ENCODE data around the gene FAM181B. TPM values are rescaled to one million over a fixed set of nuclear protein-coding genes. Genes with fewer than 3 reads are reported as not detected.

FAM181B gene
- total RNA-seq, 4 donors from 2014 or later: 0.15 to 0.59 (median 0.24) TPM

DNA sequence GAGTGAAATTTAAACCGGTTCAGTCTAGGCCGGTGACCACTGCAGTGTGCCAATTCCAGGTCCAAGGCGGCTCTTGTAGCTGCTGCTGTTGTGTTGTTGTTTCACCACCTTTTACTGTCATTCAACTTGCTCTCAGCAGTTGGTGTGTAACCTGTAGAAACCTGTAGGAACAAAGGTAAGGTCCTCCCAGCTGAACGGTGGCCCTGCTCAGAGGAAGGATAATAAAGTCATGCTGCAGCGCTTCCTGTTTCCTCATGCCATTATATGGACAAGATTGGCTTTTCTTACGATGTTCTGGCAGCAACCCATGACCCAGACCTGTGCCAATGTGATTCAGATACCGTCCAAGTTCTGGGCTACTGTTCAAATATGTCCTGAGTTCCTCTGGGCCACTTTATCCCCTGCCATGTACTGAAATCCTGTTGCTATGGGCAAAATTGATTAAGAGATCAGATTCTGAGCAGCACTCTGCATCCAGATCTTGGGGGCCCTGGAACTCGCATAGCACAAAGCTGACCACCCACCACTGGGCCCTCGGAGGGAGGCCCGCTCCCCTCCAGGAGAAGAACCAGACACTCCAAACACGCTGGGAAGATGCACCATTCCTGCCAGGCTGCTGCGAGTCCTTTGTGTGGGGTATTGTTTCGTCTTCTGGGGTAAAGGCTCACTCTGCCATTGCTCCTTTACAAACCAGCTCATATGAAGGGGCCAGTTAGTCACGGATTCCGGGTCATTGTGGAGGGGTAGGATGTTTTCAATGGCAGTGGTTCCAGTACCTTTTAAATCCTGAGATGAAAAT lies 13.2 kb downstream of the FAM181B start:
- TF ChIP-seq, protein P1, sequence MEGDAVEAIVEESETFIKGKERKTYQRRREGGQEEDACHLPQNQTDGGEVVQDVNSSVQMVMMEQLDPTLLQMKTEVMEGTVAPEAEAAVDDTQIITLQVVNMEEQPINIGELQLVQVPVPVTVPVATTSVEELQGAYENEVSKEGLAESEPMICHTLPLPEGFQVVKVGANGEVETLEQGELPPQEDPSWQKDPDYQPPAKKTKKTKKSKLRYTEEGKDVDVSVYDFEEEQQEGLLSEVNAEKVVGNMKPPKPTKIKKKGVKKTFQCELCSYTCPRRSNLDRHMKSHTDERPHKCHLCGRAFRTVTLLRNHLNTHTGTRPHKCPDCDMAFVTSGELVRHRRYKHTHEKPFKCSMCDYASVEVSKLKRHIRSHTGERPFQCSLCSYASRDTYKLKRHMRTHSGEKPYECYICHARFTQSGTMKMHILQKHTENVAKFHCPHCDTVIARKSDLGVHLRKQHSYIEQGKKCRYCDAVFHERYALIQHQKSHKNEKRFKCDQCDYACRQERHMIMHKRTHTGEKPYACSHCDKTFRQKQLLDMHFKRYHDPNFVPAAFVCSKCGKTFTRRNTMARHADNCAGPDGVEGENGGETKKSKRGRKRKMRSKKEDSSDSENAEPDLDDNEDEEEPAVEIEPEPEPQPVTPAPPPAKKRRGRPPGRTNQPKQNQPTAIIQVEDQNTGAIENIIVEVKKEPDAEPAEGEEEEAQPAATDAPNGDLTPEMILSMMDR (IDR thresholded peaks at IDR 0.05): no peak
- TF ChIP-seq POLR2A (IDR thresholded peaks at IDR 0.05): no peak
- no peak for DNase-seq (ENCODE audit: low spot score in 2 of 2)
- intact Hi-C loops (cut with DNase I; ENCODE audit: low total_unique reads): no loop called here

DNA sequence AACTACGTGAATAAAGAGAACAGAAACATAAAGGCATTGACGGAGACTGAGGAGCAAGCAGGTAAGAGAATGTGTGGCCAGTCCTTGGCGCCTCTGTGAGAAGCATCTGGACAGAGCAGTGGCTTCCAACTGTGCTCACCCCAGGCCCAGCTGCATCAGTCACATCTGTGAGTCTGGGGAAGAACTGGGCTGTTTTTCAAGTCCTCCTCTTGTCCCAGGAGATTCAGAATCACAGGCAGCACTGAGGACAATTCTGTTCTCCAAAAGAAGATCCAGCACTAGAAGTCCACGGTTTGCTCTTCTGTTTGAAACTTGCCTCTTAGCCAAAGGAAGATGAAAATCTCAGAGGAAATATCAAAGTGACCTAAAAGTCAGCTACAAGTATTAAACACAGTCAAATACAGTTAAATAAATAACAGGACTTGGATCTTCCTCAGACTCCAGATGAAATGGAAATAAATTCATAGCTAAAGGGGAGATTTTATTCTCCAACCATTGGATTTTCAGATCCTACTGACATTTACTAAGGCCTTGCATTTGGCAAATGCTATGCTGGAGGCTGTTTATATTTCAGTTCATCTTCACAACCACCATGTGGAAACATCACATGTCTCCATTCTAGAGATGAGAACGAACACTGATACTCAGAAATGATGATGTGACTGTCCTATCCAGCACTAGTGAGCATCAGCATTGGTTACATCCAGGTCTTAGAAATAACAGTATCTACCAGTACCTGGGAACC lies 14.1 kb downstream of the FAM181B start:
- intact Hi-C loops (cut with DNase I; ENCODE audit: low total_unique reads): loop anchor here (10.0 kb wide), 1 partner anchor 1105 kb away; no protein-coding TSS in a partner anchor
- no peak for DNase-seq (ENCODE audit: low spot score in 2 of 2)
- WGBS, 2 donors: 69 to 71% methylated on average over 5 of the region's 5 CpGs
- no peak overlapping the region for H3K4me3 ChIP-seq (ENCODE audit: low read depth, poor library complexity, severe bottlenecking)
- TF ChIP-seq POLR2A (IDR thresholded peaks at IDR 0.05): no peak
- TF ChIP-seq, protein P1 (IDR thresholded peaks at IDR 0.05): no peak

More for the DNA sequence above, 13.2 kb downstream of the FAM181B start:
- no peak overlapping the region for H3K4me3 ChIP-seq (ENCODE audit: low read depth, poor library complexity, severe bottlenecking)
- WGBS, 2 donors: 73 to 77% methylated on average over 15 of the region's 15 CpGs

DNA sequence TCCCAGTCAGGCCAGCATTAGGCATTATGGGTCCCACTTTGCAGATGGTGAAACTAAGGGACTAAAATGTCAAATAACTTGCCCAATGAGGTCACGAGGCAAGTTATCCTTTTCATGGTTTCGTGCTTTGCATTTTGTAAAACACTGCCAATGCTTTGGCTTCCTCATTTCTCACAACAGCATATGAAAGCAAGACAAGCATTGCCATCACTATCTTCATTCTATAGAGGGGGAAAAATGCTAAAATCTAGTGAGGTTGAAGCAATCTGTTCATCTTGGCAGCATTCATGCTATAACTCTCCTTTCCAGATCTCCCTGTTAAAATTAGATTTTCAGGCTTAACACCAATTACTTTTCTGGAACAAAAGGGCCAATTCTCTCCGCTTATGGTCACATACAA lies 14.8 kb downstream of the FAM181B start:
- no peak overlapping the region for H3K4me3 ChIP-seq (ENCODE audit: low read depth, poor library complexity, severe bottlenecking)
- WGBS, 2 donors: 43 to 59% methylated on average over 3 of the region's 3 CpGs
- intact Hi-C loops (cut with DNase I; ENCODE audit: low total_unique reads): loop anchor here (10.0 kb wide), 1 partner anchor 1106 kb away; no protein-coding TSS in a partner anchor

DNA sequence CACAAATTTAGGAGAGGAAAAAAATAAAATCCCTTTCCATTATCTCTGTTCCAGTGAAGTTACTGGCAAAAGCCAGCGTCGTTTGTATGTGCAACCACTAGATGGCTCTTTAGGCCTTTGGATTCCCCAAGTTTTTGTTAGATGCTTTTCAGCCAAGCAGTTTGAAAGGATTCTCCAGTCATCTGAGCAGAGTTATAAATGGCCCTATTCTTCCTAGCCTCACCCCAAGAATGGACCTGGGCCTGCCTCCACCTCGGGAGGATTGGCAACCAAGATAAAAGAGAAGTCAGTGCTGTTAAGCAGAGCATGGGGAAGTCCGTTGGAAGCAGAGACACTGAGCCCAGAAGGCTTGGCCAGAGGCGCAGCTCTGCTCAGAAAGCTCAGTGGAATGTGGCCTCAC lies 15.4 kb downstream of the FAM181B start:
- WGBS, 2 donors: 23 to 24% methylated on average over 5 of the region's 5 CpGs
- no peak for DNase-seq (ENCODE audit: low spot score in 2 of 2)
- intact Hi-C loops (cut with DNase I; ENCODE audit: low total_unique reads): loop anchor here (10.0 kb wide), 1 partner anchor 1106 kb away; no protein-coding TSS in a partner anchor
- H3K4me3 ChIP-seq (ENCODE audit: low read depth, poor library complexity, severe bottlenecking): no peak overlapping the region
- TF ChIP-seq POLR2A (IDR thresholded peaks at IDR 0.05): no peak
- TF ChIP-seq, protein P1 (IDR thresholded peaks at IDR 0.05): no peak

More for the DNA sequence above, 14.8 kb downstream of the FAM181B start:
- TF ChIP-seq POLR2A (IDR thresholded peaks at IDR 0.05): no peak
- TF ChIP-seq, protein P1 (IDR thresholded peaks at IDR 0.05): no peak
- no peak for DNase-seq (ENCODE audit: low spot score in 2 of 2)

DNA sequence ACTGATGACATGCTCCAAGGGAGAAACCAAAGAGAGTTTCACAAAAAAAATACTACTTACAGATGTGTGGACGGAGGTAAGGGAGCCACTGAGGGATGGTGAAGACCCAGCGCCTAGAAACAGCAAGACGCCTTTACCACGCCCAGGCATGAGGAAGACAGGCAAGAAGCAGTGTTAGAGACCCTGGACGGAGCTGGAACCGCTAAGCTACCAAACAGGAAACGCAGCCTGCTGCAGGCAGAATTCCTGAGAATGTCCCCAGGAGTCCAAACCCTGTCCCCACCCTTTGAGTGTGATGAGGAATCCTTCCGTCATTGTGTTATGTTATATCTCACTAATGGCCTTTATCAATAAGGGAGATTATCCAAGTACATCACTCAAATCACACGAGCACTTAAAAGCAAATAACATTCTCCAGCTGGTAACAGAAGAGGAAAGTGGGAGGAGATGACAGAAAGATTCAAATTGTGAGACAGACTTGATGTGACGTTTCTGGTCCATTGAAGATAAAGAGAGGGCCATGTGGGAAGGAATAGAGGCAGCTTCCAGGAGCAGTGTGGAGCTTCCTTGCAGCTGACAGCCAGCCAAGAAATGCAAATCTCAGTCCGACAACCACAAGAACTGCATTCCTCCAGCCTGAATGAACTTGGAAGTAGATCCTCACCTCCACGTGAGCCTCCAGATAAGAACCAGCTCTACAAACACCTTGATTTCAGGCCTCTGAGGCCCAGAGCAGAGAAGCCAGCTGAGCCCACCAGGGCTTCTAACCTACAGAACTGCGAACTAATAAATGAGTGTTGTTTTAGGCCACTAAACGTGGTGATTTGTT lies 19.1 kb downstream of the FAM181B start:
- TF ChIP-seq, protein P1 (IDR thresholded peaks at IDR 0.05): no peak
- no peak for TF ChIP-seq POLR2A (IDR thresholded peaks at IDR 0.05)
- WGBS, 2 donors: 61 to 65% methylated on average over 14 of the region's 14 CpGs
- DNase-seq (ENCODE audit: low spot score in 2 of 2): no peak
- H3K4me3 ChIP-seq (ENCODE audit: low read depth, poor library complexity, severe bottlenecking): no peak overlapping the region
- intact Hi-C loops (cut with DNase I; ENCODE audit: low total_unique reads): loop anchor here (10.0 kb wide), 1 partner anchor 1110 kb away; no protein-coding TSS in a partner anchor

All from lower leg skin (tissue), 4 donors.